ENCODE data around the gene NIM1K.
"Not testable (repeated sequence)": the region's sequence is repeated elsewhere in the genome, so short reads cannot be mapped to it uniquely, and the experiment has no call there.

The NIM1K gene

GRCh38 chr5:43191740-43192557 is at the start of gene NIM1K:
Gene NIM1K, plus strand, starts transcription at chr5:43192225. Its CDS starts 53,551 bp downstream, at chr5:43245776.
- no peak for DNase-seq (ENCODE audit: low read depth, low spot score)

GRCh38 chr5:43145071-43145470 is 47.0 kb upstream of the NIM1K start:
- DNase-seq (ENCODE audit: low read depth, low spot score) = no peak

GRCh38 chr5:43146958-43147357 is 45.1 kb upstream of the NIM1K start:
- no peak for DNase-seq (ENCODE audit: low read depth, low spot score)

DNA sequence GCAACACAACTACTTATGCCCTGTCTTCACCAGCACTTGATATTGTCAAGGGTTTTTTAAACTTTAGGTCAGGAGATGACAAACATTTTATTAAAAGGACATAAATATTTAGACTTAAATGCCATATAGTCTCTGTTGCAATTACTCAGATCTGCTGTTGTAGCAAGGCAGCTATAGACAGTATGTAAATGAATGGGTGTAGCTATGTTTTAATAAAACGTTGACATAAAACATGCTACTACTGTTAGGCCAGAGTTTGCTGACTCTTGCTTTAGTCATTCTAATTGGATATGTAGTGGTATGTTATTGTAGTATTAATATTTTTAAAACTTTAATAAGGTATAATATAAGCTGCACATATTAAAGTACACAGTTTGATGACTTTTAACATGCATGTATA is 43.6 kb upstream of the NIM1K start:
- no peak for DNase-seq (ENCODE audit: low read depth, low spot score)

DNA sequence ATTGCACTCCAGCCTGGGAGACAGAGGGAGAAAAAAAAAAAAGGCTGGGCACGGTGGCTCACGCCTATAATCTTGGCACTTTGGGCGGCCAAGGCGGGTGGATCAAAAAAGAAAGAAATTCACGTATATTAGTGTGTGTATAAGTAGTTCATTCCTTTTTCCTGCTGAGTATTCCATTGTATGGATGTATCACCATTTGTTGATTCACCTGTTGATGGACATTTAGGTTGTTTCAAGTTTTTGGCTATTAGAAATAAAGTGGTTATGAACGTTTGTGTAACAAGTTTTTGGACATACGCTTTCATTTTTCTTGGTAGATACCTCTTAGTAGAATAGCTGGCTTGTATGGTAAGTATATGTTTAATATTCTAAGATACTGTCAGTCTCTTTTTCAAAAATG is 42.8 kb upstream of the NIM1K start:
- no peak for DNase-seq (ENCODE audit: low read depth, low spot score)

GRCh38 chr5:43150075-43150474 is 42.0 kb upstream of the NIM1K start:
- DNase-seq (ENCODE audit: low read depth, low spot score) = no peak

DNA sequence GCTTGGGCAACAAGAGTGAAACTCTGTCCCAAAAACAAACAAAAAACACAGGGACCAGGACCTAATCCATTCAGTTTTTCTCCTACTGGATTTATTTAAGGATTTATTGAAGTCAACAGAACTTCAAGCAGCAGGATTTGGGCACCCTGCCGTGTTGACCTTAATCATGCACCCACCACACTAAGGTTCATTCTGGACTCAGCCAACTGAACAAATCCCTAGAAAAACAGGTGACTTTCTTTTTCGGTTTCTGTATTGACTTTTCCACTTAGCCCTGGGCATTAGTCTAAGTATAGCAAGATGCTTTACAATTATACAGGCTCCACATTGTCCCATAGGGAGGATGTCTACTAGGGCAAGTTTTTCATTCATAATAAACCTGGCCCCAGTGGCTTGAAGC is 41.3 kb upstream of the NIM1K start:
- DNase-seq (ENCODE audit: low read depth, low spot score) = no peak

DNA sequence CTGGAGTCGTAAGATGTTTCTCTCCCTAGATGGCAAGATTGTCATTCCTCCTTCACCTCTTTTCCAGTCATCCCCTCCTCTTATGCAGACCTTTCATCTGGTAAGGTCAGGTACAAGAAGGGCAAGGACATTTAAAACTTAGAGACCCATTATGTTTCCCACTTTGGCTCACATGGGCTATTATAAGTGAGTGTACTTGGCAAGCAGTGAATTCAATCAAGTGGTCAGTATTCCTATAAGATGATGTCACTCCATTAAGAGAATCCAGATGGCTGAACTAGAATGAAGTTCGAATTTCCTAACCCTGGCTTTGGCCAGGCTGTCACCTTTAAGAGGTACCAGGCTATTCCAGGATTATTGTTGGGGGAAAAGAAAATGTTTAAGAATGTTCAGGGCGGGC is 39.1 kb upstream of the NIM1K start:
- DNase-seq (ENCODE audit: low read depth, low spot score) = no peak

DNA sequence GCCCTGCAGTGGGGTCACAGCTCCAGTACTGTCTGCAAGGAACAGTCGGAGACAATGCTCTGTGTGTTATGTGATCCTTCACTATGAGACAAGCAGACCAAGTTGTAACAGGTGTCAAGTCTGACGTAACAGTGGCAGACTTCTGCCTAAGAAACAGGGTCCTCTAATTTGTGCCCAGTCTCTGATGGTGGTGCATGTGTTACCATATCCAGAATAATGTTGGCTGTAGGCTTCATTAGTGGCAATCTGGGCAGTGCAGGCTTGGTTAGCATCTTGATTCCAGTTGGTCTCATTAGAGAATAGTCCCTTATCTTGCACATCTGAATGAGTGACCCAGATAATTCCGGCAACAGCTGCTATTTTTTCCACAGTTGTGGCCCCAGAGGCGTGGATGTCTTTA is 37.6 kb upstream of the NIM1K start:
- no peak for DNase-seq (ENCODE audit: low read depth, low spot score)

DNA sequence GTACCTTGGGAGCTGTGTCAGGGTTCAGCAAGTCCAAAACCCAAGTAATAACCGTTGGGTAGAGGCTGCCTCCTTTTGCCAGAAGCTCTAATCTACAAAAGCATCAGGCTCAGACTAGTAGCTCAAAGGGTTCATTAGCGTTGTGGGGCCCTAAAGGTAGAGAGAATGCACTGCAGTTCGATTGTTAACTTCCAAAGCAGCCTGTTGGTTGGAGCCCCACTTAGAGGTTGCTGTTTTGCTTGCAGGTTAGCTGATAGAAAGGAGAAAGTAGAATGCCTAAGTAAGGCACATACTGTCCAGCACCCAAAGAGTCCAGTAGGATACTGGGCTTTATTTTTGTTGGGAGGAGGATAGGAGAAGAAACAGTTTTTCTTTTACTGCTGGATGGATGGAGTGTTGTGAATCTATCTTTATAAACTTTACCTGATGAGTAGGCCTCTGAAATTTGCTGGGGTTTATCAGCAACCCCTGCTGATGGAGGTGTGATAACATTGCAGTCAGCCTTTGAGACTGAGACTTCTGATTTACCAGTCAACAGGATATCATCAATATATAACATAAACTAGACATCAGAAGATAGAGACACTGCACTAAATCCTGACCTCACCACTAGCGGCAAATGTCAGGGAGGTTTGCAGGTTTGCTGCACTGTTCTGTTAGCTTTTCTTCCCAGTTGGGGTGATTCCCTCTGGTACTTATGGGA is 36.5 kb upstream of the NIM1K start:
- no peak for DNase-seq (ENCODE audit: low read depth, low spot score)

- no peak for DNase-seq (ENCODE audit: low read depth, low spot score)
Observed at GRCh38 chr5:43156388-43156787, 35.6 kb upstream of the NIM1K start.

DNA sequence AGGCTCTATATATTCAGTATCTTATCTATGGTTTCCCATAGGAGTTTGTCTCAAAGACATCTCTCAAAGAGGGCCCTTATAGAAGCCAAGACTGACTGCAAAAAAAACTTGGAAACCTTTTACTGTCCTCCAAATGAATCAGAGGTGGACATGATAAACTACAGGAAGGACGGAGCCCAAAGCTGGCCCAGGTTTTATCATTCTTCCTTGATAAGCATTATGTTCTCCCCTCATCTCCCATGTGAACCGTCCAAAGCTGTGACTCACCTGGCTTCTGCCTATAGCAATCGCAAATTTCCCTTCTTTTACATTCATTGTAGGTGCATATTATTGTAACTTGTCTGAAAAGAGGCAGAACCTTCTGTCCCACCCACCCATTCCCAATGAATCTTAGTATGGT is 35.0 kb upstream of the NIM1K start:
- DNase-seq (ENCODE audit: low read depth, low spot score) = no peak

DNA sequence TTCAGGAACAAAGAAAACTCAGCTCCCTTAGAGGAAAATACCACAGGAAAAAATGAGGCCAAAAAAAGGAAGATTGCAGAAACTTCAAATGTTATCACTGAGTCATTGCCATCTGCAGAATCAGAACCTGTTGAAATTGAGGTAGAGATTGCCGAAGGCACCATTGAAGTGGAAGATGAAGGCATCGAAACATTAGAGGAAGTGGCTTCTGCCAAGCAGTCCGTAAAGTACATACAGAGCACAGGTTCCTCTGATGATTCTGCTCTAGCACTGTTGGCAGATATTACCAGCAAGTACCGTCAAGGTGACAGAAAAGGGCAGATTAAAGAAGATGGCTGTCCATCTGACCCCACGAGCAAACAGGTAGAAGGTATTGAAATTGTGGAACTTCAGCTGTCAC is 30.8 kb upstream of the NIM1K start:
- no peak for DNase-seq (ENCODE audit: low read depth, low spot score)

DNA sequence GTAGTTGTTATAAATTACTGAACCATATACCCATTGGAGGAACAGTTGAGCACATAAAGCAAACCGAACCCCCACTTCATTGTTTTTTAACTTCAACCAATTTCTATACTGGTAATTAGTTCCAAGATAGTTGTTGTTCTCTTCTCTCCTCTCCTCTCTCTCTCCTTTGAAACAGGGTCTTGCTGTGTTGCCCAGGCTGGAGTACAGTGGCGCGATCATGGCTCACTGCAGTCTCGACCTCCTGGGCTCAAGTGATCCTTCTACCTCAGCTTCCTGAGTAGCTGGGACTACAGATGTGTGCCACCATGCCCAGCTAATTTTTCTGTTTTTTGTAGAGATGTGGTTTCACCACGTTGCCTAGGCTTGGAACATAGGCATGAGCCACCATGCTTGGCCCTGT is 27.2 kb upstream of the NIM1K start:
- DNase-seq (ENCODE audit: low read depth, low spot score) = not testable (repeated sequence)

GRCh38 chr5:43165323-43165722 is 26.7 kb upstream of the NIM1K start:
- DNase-seq (ENCODE audit: low read depth, low spot score) = no peak

- DNase-seq (ENCODE audit: low read depth, low spot score) = no peak
Observed at GRCh38 chr5:43168175-43168574, 23.9 kb upstream of the NIM1K start.

DNA sequence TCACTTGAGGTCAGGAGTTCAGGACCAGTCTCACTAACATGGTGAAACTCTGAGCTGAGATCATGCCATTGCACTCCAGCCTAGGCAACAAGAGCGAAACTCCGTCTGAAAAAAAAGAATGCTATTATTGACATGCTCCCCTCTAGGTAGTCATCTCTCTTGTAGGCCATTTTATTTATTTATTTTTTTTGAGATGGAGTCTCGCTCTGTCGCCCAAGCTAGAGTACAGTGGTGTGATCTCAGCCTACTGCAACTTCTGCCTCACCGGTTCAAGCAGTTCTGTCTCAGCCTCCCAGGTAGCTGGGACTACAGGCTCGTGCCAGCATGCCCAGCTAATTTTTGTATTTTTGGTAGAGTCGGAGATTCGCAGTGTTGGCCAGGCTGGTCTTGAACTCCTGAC is 20.6 kb upstream of the NIM1K start:
- no peak for DNase-seq (ENCODE audit: low read depth, low spot score)

- DNase-seq (ENCODE audit: low read depth, low spot score) = no peak
Observed at GRCh38 chr5:43171926-43172325, 20.1 kb upstream of the NIM1K start.

- DNase-seq (ENCODE audit: low read depth, low spot score) = no peak
Observed at GRCh38 chr5:43172779-43173178, 19.2 kb upstream of the NIM1K start.

- DNase-seq (ENCODE audit: low read depth, low spot score) = no peak
Observed at GRCh38 chr5:43174586-43174985, 17.4 kb upstream of the NIM1K start.

GRCh38 chr5:43179836-43180235 is 12.2 kb upstream of the NIM1K start:
- no peak for DNase-seq (ENCODE audit: low read depth, low spot score)

DNA sequence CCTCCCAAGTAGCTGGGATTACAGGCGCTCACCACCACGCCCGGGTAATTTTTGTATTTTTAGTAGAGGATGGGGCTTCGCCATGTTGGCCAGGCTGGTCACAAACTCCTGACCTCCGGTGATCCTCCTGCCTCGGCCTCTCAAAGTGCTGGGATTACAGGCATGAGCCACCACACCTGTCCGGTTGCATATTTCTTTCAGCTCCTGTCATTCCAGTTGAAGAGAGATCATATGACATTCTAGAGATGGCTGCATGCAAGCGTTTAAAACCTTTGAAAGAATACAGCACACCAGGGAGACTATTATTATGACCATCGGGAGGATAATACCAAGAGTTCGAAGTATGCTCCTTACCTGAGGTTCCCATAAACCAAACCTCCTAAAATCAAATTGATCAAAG is 9.6 kb upstream of the NIM1K start:
- DNase-seq (ENCODE audit: low read depth, low spot score) = no peak

DNA sequence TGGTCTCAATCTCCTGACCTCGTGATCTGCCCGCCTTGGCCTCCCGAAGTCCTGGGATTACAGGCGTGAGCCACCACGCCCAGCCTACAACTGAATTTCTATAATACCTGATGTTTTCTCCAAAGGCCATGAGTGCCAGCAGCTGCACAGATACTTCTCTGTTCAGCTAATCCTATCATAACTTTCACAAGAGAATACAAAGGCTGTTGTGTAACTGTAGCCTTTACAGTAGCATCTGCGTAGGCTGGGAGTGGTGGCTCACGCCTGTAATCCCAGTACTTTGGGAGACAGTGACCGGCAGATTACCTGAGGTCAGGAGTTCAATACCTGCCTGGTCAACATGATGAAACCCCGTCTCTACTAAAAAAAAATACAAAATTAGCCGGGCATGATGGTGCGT is 8.9 kb upstream of the NIM1K start:
- DNase-seq (ENCODE audit: low read depth, low spot score) = not testable (repeated sequence)

Data from activated CD4-positive, CD25-positive, alpha-beta regulatory T cell treated with anti-CD3 and anti-CD28 coated beads, Interleukin-2, amount 50 U/mL, for 16 hours (primary cell).